Chondrocyte (in vitro differentiated cells): ENCODE data around the gene EPB41. TPM values are rescaled to one million over a fixed set of nuclear protein-coding genes. Genes with fewer than 3 reads are reported as not detected.
"Not testable (repeated sequence)": the region's sequence is repeated elsewhere in the genome, so short reads cannot be mapped to it uniquely, and the experiment has no call there.

Experiments
- DNase-seq: peaks from one replicate; pipeline ENCODE4 v3.0.0; 2021; ENCODE audit warnings: mixed read lengths, low spot score
- H3K27ac Mint-ChIP-seq: one replicate; pipeline ENCODE4 v1.8.0; 2021; ENCODE audit warnings: mild to moderate bottlenecking, moderate library complexity, mixed read lengths; ENCODE audit not compliant: unreplicated experiment
- H3K27me3 Mint-ChIP-seq: 2 replicates; pipeline ENCODE4 v1.8.0; 2021; ENCODE audit warnings: low read depth, mixed read lengths
- H3K36me3 Mint-ChIP-seq: 2 replicates; pipeline ENCODE4 v1.8.0; 2021; ENCODE audit warnings: low read depth, mixed read lengths
- H3K4me1 Mint-ChIP-seq: 2 replicates; pipeline ENCODE4 v1.8.0; 2021; ENCODE audit warnings: low read depth, mild to moderate bottlenecking, mixed read lengths
- H3K4me3 Mint-ChIP-seq: one replicate; pipeline ENCODE4 v1.8.0; 2021; ENCODE audit warnings: mild to moderate bottlenecking, moderate library complexity, mixed read lengths; ENCODE audit not compliant: unreplicated experiment
- H3K9me3 Mint-ChIP-seq: 2 replicates; pipeline ENCODE4 v1.8.0; 2021; ENCODE audit warnings: low read depth, mixed read lengths
- CTCF ChIP-seq: fragments of 200-600 bp; sonication (generic); IDR thresholded peaks from 2 replicates; pipeline ENCODE4 v1.5.0; 2021; ENCODE audit warnings: antibody characterized with exemption, mild to moderate bottlenecking, moderate library complexity
- total RNA-seq: library from RNA; stranded (reverse); gene quantifications from 3 replicates; pipeline ENCODE4 v1.2.1, GENCODE V29; 2021

EPB41 gene
- total RNA-seq, 1 donor from 2014 or later = 17.7 TPM

- no peak for TF ChIP-seq CTCF
- no peaks in the 10 kb centered on the region for H3K9me3 Mint-ChIP-seq
- H3K4me3 Mint-ChIP-seq = no peak overlapping the region
- H3K27ac Mint-ChIP-seq = no peak overlapping the region
- DNase-seq = no peak
- no peaks in the 10 kb centered on the region for H3K27me3 Mint-ChIP-seq
- H3K4me1 Mint-ChIP-seq = no peaks in the 10 kb centered on the region
- H3K36me3 Mint-ChIP-seq = no peaks in the 10 kb centered on the region
Measured at GRCh38 chr1:28935293-28935692, 20.9 kb downstream of the EPB41 start.

DNA sequence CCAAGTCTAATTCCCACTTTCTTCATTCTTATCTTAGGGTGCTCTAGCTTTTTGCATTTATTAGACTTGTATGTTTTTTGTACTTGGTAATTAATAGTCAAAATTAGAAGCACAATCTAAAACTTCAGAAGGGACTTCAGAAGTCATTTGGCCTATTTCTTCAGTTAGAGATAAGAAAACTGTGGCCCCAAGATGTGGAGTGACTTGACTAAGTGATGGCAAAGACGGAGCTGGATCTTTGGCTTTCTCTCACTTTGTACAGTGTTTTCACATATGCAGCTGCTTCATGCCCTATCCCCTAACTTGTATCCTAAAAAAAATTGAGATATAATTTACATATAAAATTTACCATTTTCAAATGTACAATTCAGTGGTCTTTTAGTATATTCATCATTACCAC is 21.7 kb downstream of the EPB41 start:
- Mint-ChIP-seq H3K36me3 (peaks cover under 1% of the 10 kb centered on the region), H3K27me3 (no peaks in the 10 kb centered on the region), H3K4me1 (no peaks in the 10 kb centered on the region), H3K27ac (no peak overlapping the region), H3K4me3 (no peak overlapping the region), H3K9me3 (no peaks in the 10 kb centered on the region)
- TF ChIP-seq CTCF = no peak
- DNase-seq = no peak

- Mint-ChIP-seq H3K27ac (no peak overlapping the region), H3K27me3 (no peaks in the 10 kb centered on the region), H3K4me1 (no peaks in the 10 kb centered on the region), H3K9me3 (no peaks in the 10 kb centered on the region), H3K4me3 (no peak overlapping the region), H3K36me3 (peaks cover 2% of the 10 kb centered on the region)
- no peak for DNase-seq
- no peak for TF ChIP-seq CTCF
Measured at GRCh38 chr1:28936528-28936927, 22.2 kb downstream of the EPB41 start.

DNA sequence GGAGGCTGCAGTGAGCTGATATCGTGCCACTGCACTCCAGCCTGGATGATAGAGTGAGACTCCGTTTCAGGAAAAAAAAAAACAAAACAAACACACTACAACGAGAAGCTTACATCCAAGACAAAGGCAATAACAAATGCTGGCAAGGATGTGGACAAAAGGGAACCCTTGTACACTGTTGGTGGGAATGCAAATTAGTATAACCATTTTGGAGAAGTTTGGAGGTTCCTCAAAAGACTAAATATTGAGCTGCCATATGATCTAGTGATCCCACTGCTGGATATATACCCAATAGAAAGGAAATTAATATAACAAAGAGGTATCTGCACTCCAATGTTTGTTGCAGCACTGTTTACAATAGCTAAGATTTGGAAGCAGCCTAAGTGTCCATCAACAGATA is 29.2 kb downstream of the EPB41 start:
- H3K4me3 Mint-ChIP-seq, H3K9me3 Mint-ChIP-seq, H3K27ac Mint-ChIP-seq, H3K27me3 Mint-ChIP-seq, H3K36me3 Mint-ChIP-seq, DNase-seq, H3K4me1 Mint-ChIP-seq: not testable (repeated sequence)

- no peak for DNase-seq
- no peak overlapping the region for H3K4me3 Mint-ChIP-seq
- H3K27ac Mint-ChIP-seq = no peak overlapping the region
- no peaks in the 10 kb centered on the region for H3K4me1 Mint-ChIP-seq
- H3K27me3 Mint-ChIP-seq = no peaks in the 10 kb centered on the region
- H3K9me3 Mint-ChIP-seq = no peaks in the 10 kb centered on the region
- no peaks in the 10 kb centered on the region for H3K36me3 Mint-ChIP-seq
- TF ChIP-seq CTCF = no peak
Measured at GRCh38 chr1:28950006-28950405, 35.6 kb downstream of the EPB41 start.

DNA sequence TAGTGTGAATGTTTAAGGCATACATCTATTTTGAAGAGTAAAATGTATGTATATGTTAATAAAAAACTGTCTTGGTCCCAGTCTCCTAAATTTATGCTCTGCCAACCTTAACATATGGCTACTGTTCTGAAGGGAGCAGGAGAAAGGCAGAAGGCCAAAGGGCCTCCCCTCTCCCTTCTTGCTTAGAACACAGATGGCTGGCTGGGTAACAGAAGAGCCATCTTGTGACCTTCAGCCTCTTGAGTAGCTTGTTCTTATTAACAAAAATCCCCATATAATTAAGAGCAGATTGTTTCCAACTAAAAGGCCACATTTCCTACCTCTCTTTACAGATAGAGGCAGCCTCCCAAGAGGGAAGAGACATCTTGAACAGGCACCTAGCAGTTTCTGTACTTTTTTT is 36.1 kb downstream of the EPB41 start:
- Mint-ChIP-seq H3K4me1 (no peaks in the 10 kb centered on the region), H3K27ac (no peak overlapping the region), H3K36me3 (peaks cover under 1% of the 10 kb centered on the region), H3K4me3 (no peak overlapping the region), H3K9me3 (no peaks in the 10 kb centered on the region), H3K27me3 (no peaks in the 10 kb centered on the region)
- DNase-seq = no peak
- no peak for TF ChIP-seq CTCF
